ENCODE results near the gene DNMT3A. TPM values are rescaled to one million over a fixed set of nuclear protein-coding genes. Genes with fewer than 3 reads are reported as not detected.
A peak's percentile ranks its signal among the peaks of the same experiment; 100 is the strongest.

The DNMT3A gene
- total RNA-seq, 2 experiments from 2014 or later, result 43.2 to 45.5 TPM

DNA sequence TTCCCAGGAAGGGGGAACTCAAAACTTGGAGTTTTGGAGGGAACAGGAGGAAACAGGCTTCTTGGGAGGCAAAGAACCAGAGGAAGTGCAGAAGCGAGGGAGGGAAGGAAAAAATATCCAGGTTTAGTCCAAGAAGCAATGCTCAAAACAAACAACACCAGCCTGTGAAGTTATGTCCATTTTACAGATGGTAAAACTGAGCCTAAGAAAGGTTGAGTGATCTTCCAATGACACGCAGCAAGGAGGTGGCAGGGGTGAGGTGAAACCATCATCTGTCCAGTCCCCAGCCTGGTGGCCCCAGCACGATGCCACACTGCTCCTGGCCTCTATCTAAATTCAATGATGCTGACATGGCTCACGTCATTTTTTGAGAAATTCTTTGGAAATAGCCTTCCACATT lies 10.8 kb downstream of the DNMT3A start:
- CTCF ChIA-PET, result interaction anchor here (1.4 kb wide), 1 partner anchor 31 kb away, joined by 4 read pairs; no protein-coding TSS in a partner anchor
- Mint-ChIP-seq H3K4me1 (peaks cover 31% of the 10 kb centered on the region), H3K4me3 (no peak overlapping the region), H3K9me3 (peaks cover 21% of the 10 kb centered on the region), H3K27me3 (no peaks in the 10 kb centered on the region), H3K27ac (no peak overlapping the region), H3K36me3 (ENCODE audit: low read depth) (peaks cover 23% of the 10 kb centered on the region)
- DNase-seq, result no peak
- POLR2A ChIA-PET, result interaction anchor here (1.5 to 2.5 kb wide), 2 partner anchors 9 to 16 kb away, joined by 3 to 7 read pairs; no protein-coding TSS in a partner anchor

DNA sequence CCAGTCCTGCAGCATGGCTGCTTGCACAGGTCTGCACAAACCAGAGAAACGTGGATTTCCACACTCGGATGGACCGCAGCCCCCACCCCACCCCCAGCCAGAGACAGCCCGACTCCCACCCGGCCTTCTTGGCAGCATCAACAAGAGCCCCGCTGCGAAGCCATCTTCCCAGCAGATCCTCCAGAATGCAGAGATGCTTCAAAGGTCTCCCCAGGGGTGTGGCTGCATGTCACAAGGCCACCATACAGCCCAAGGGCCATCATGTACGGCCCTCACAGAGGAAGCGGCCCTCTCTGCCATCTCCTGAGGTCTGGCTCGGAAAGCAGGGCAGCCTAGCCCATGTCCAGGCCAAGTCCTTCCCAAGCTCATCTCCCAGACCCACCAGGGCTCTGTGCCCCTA lies 11.5 kb downstream of the DNMT3A start:
- Mint-ChIP-seq H3K36me3 (ENCODE audit: low read depth) (peaks cover 29% of the 10 kb centered on the region), H3K9me3 (peaks cover 27% of the 10 kb centered on the region), H3K27ac (no peak overlapping the region), H3K4me3 (no peak overlapping the region), H3K27me3 (no peaks in the 10 kb centered on the region), H3K4me1 (peaks cover 26% of the 10 kb centered on the region)
- DNase-seq, result no peak
- ChIA-PET POLR2A (interaction anchor here (1.5 to 2.5 kb wide), 2 partner anchors 10 to 16 kb away, joined by 3 to 7 read pairs; no protein-coding TSS in a partner anchor), CTCF (interaction anchor here (1.4 kb wide), 1 partner anchor 32 kb away, joined by 4 read pairs; no protein-coding TSS in a partner anchor)

DNA sequence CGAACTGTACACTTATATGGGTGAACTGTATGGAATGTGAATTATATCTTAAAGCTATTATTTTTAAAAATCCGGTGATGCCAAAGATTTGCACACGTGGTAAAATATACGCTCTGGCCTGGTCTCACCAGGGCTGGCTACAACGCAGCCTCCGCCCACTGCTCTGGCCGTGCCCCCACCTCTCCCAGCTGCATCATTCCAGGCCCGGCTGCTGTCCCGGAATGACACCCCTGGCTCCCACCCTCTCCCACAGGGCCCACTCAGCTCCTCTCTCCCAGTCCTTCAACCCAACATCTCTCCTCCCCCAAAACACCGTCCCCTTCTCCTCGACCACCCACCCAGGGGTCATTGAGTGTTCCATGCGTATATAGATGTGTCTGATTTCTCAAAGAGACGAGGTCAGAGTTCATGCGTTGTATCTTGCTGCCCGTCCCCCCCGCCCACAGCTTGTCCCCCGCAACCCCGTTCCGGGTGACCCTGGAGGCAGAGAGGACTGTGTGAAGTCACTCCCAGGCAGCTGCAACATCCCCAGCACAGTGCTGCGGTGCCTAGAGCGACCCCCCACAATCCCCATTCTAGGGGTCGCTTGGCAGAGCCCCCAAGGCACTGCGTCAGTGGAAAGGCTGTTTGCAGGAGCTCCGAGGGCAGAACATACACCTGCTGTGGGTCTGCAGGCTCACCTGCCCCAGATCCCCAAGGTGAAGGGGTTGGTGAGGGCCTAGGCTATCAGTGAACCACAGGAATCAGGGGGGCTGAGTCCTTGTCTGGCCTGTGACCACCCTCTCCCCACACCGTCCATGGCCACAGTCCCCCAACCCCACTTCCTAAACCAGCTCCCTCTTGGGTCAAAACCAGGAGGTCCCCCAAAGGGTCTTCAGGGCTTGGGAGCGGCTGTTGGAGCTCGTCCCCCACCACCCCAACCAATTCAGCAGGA lies 13.3 kb downstream of the DNMT3A start:
- peaks cover 27% of the 10 kb centered on the region for H3K9me3 Mint-ChIP-seq
- CTCF ChIA-PET, result interaction anchor here (1.2 kb wide), 1 partner anchor 19 kb away, joined by 4 read pairs; no protein-coding TSS in a partner anchor
- POLR2A ChIA-PET, result interaction anchor here (0.9 to 3.1 kb wide), 2 partner anchors 14 to 33 kb away, joined by 3 to 16 read pairs; no protein-coding TSS in a partner anchor
- H3K36me3 Mint-ChIP-seq (ENCODE audit: low read depth), result peaks cover 29% of the 10 kb centered on the region
- no peak for DNase-seq
- H3K27ac Mint-ChIP-seq, result no peak overlapping the region
- no peaks in the 10 kb centered on the region for H3K27me3 Mint-ChIP-seq
- H3K4me3 Mint-ChIP-seq, result no peak overlapping the region
- peaks cover 17% of the 10 kb centered on the region for H3K4me1 Mint-ChIP-seq

GRCh38 chr2:25326326-25327013 lies 15.3 kb downstream of the DNMT3A start:
- DNase-seq, result no peak
- Mint-ChIP-seq H3K27ac (no peak overlapping the region), H3K27me3 (no peaks in the 10 kb centered on the region), H3K36me3 (ENCODE audit: low read depth) (peaks cover 34% of the 10 kb centered on the region), H3K4me1 (peaks cover 25% of the 10 kb centered on the region), H3K9me3 (peaks cover 27% of the 10 kb centered on the region), H3K4me3 (no peak overlapping the region)
- CTCF ChIA-PET, result no interaction called here
- POLR2A ChIA-PET, result interaction anchor here (3.1 kb wide), 1 partner anchor 12 kb away, joined by 16 read pairs; no protein-coding TSS in a partner anchor

DNA sequence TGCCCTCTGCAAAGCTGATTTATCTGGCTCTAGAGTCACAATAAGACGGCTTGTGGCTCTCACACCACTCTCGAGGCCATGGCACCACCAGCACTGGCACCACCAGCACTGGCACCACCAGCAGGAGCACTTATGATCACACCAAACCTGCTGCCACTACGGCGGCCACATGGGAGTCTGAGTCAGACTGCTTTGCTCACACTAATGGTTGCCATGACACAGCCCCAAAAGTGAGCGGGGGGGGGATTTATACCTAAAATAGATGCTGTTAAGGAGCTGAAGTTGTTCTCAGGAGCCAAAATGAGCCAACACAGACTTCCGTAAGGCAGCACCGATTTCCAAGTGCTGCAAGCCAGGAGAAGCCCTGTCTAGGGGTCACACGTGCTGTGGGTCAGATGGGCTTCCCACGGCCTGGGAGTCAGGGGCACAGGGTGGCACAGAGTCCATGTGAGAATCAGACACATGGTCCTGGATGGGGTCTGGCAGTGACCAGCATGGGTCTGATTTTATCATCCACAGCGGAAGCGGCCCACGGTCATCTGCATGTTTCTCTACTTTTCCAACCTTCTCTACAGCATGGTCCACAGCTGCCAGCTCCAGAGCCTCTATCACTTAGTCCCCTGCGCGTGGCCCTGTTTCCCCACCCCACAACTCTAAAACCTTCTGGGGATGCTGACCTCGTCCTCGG lies 16.7 kb downstream of the DNMT3A start:
- POLR2A ChIA-PET, result interaction anchor here (3.1 to 3.2 kb wide), 2 partner anchors 10 to 11 kb away, joined by 12 to 20 read pairs; no protein-coding TSS in a partner anchor
- peaks cover 31% of the 10 kb centered on the region for H3K4me1 Mint-ChIP-seq
- no peak for DNase-seq
- H3K27me3 Mint-ChIP-seq, result no peaks in the 10 kb centered on the region
- CTCF ChIA-PET, result no interaction called here
- H3K27ac Mint-ChIP-seq, result no peak overlapping the region
- peaks cover 34% of the 10 kb centered on the region for H3K36me3 Mint-ChIP-seq (ENCODE audit: low read depth)
- H3K4me3 Mint-ChIP-seq, result no peak overlapping the region
- peaks cover 27% of the 10 kb centered on the region for H3K9me3 Mint-ChIP-seq

DNA sequence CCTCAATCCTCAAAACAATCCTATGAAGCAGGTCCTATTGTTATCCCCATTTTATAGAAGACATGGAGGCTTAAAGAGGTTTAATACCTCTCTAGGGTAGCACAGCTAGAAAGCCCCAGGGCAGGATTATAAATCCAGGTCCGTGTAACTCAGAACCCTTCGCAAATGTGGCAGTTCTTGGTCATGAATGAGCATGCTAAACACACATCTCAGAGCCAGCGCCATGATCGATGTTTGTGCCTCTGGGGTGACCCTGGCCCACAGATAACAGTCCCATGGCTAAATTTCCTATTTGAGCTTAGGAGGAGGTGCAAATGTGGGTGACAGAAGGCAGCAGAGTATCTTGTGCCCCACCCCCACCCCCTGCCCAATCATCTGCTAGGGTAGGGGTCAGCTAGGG lies 17.5 kb downstream of the DNMT3A start:
- no peak overlapping the region for H3K4me3 Mint-ChIP-seq
- H3K9me3 Mint-ChIP-seq, result peaks cover 27% of the 10 kb centered on the region
- no peak for DNase-seq
- ChIA-PET POLR2A (interaction anchor here (1.2 to 3.2 kb wide), 5 partner anchors 8 to 30 kb away, joined by 4 to 20 read pairs (median 6); no protein-coding TSS in a partner anchor), CTCF (interaction anchor here (1.1 to 1.4 kb wide), 2 partner anchors 10 to 30 kb away, joined by 3 to 5 read pairs; no protein-coding TSS in a partner anchor)
- H3K27ac Mint-ChIP-seq, result no peak overlapping the region
- H3K36me3 Mint-ChIP-seq (ENCODE audit: low read depth), result peaks cover 31% of the 10 kb centered on the region
- no peaks in the 10 kb centered on the region for H3K27me3 Mint-ChIP-seq
- H3K4me1 Mint-ChIP-seq, result peaks cover 33% of the 10 kb centered on the region

DNA sequence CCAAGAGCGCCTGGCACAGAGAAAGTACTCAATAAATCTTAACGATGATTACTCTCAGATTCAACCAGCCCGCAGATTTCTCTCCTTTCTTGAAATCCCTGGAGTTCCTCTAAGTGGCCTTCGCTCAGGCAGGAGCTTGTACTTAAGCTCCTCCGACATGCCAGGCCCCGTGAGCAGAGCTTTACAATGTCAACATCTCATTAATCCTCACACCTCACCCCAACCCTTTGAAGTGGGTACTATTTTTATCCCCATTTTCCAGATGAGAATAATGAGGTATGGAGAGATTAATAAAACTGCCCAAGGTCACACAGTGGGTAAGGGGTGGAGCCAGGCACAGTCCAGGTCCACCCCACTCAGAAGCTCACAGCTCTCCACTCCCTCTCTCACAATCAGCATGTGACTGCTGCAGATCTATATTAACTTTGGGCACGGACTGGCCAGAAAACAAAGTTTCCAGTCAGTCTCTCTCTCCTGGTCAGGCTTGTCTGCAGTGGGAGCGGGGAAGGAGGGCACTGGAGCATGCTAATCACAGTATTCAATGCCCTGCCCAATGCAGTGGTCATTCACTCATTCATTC lies 18.0 kb downstream of the DNMT3A start:
- peak overlapping the region; percentile 70 for H3K4me3 Mint-ChIP-seq
- H3K4me1 Mint-ChIP-seq, result peaks cover 33% of the 10 kb centered on the region
- H3K27me3 Mint-ChIP-seq, result no peaks in the 10 kb centered on the region
- POLR2A ChIA-PET, result interaction anchor here (1.0 to 3.2 kb wide), 7 partner anchors 9 to 50 kb away, joined by 3 to 20 read pairs (median 5); no protein-coding TSS in a partner anchor
- peaks cover 27% of the 10 kb centered on the region for H3K9me3 Mint-ChIP-seq
- CTCF ChIA-PET, result interaction anchor here (0.8 to 2.1 kb wide), 5 partner anchors 9 to 38 kb away, joined by 3 to 9 read pairs (median 5); partner anchors contain the start of gene DNMT3A
- peaks cover 31% of the 10 kb centered on the region for H3K36me3 Mint-ChIP-seq (ENCODE audit: low read depth)
- no peak overlapping the region for H3K27ac Mint-ChIP-seq
- DNase-seq, result no peak

- Mint-ChIP-seq H3K4me1 (peaks cover 33% of the 10 kb centered on the region), H3K9me3 (peaks cover 27% of the 10 kb centered on the region)
- peak; percentile 73 for DNase-seq
Observed at GRCh38 chr2:25323042-25323514, 18.6 kb downstream of the DNMT3A start.

GRCh38 chr2:25322312-25322711 lies 19.4 kb downstream of the DNMT3A start:
- Mint-ChIP-seq H3K4me1 (peaks cover 33% of the 10 kb centered on the region), H3K27me3 (no peaks in the 10 kb centered on the region), H3K27ac (no peak overlapping the region), H3K9me3 (peaks cover 20% of the 10 kb centered on the region), H3K4me3 (peak overlapping the region; percentile 70), H3K36me3 (ENCODE audit: low read depth) (peaks cover 24% of the 10 kb centered on the region)
- CTCF ChIA-PET, result interaction anchor here (0.7 to 2.1 kb wide), 4 partner anchors 13 to 440 kb away, joined by 3 to 9 read pairs (median 6); partner anchors contain the start of gene DNMT3A
- DNase-seq, result no peak
- POLR2A ChIA-PET, result interaction anchor here (0.9 to 3.1 kb wide), 5 partner anchors 11 to 55 kb away, joined by 3 to 12 read pairs (median 5); no protein-coding TSS in a partner anchor

More at GRCh38 chr2:25323042-25323514, 18.6 kb downstream of the DNMT3A start:
- peaks cover 31% of the 10 kb centered on the region for H3K36me3 Mint-ChIP-seq (ENCODE audit: low read depth)
- POLR2A ChIA-PET, result interaction anchor here (0.9 to 3.2 kb wide), 9 partner anchors 8 to 54 kb away, joined by 3 to 20 read pairs (median 4); no protein-coding TSS in a partner anchor
- peak overlapping the region; percentile 70 for H3K4me3 Mint-ChIP-seq
- H3K27ac Mint-ChIP-seq, result peak overlapping the region; percentile 65
- CTCF ChIA-PET, result interaction anchor here (0.8 to 2.1 kb wide), 5 partner anchors 8 to 39 kb away, joined by 3 to 9 read pairs (median 5); partner anchors contain the start of gene DNMT3A
- H3K27me3 Mint-ChIP-seq, result no peaks in the 10 kb centered on the region

GRCh38 chr2:25320077-25320476 lies 21.6 kb downstream of the DNMT3A start:
- H3K4me1 Mint-ChIP-seq, result peaks cover 51% of the 10 kb centered on the region
- no peak overlapping the region for H3K27ac Mint-ChIP-seq
- DNase-seq, result no peak
- peaks cover 8% of the 10 kb centered on the region for H3K36me3 Mint-ChIP-seq (ENCODE audit: low read depth)
- ChIA-PET CTCF (no interaction called here), POLR2A (no interaction called here)
- no peaks in the 10 kb centered on the region for H3K27me3 Mint-ChIP-seq
- no peaks in the 10 kb centered on the region for H3K9me3 Mint-ChIP-seq
- H3K4me3 Mint-ChIP-seq, result no peak overlapping the region

DNA sequence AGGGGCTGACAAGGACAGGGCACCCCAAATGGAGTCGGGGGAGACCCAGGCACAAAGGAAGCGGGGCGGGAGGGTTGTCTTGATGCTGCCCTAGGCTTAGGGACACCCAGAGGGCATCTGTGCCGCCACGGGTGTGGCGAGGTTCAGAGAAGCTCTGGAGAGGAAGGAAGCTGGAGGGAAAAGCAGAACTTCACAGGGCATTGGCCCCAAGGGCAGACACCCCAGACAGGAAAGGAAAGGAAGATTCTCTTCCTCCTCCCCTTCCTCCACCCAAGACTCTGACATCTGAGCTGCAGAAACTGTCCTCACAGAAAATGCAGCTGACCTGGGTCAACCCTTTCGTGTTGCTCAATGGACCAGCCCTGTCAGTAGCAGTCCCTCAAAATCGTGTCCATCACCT lies 25.6 kb downstream of the DNMT3A start:
- no peaks in the 10 kb centered on the region for H3K9me3 Mint-ChIP-seq
- H3K4me1 Mint-ChIP-seq, result peaks cover 57% of the 10 kb centered on the region
- H3K36me3 Mint-ChIP-seq (ENCODE audit: low read depth), result peaks cover 3% of the 10 kb centered on the region
- peak overlapping the region; percentile 10 for H3K27ac Mint-ChIP-seq
- POLR2A ChIA-PET, result interaction anchor here (0.6 to 4.7 kb wide), 7 partner anchors 14 to 115 kb away, joined by 6 to 54 read pairs (median 27); no protein-coding TSS in a partner anchor
- no peaks in the 10 kb centered on the region for H3K27me3 Mint-ChIP-seq
- no peak overlapping the region for H3K4me3 Mint-ChIP-seq
- DNase-seq, result no peak
- CTCF ChIA-PET, result interaction anchor here (0.7 to 4.3 kb wide), 4 partner anchors 26 to 87 kb away, joined by 3 to 27 read pairs (median 6); no protein-coding TSS in a partner anchor
